Activated naive CD4-positive, alpha-beta T cell treated with anti-CD3 and anti-CD28 coated beads, Interleukin-2, amount 10 ng/mL, durations not matched to agents 7 days and 5 days (primary cell): ENCODE data around the gene ARHGAP11A.

Source experiments
- CTCF ChIA-PET: fragments of 350-600 bp; sonication (Branson Sonifier 250); formaldehyde crosslinking; loops from one replicate; lab custom pipeline; 2021; ENCODE audit warnings: antibody characterized with exemption; lab: Charles Lee
- DNase-seq: peaks from one replicate; pipeline ENCODE4 v3.0.0-alpha.2; 2020
- H3K27ac Mint-ChIP-seq: one replicate; pipeline ENCODE4 v1.8.0; 2021; ENCODE audit warnings: mild to moderate bottlenecking, moderate library complexity, mixed read lengths
- H3K27me3 Mint-ChIP-seq: one replicate; pipeline ENCODE4 v1.8.0; 2021; ENCODE audit warnings: mild to moderate bottlenecking, mixed read lengths
- H3K36me3 Mint-ChIP-seq: one replicate; pipeline ENCODE4 v1.8.0; 2021; ENCODE audit warnings: mixed read lengths
- H3K4me1 Mint-ChIP-seq: one replicate; pipeline ENCODE4 v1.8.0; 2021; ENCODE audit warnings: mixed read lengths
- H3K4me3 Mint-ChIP-seq: one replicate; pipeline ENCODE4 v1.8.0; 2021; ENCODE audit warnings: mild to moderate bottlenecking, moderate library complexity, mixed read lengths
- H3K9me3 Mint-ChIP-seq: one replicate; pipeline ENCODE4 v1.8.0; 2021; ENCODE audit warnings: mixed read lengths

Gene ARHGAP11A

GRCh38 chr15:32667321-32667720 is 52.0 kb downstream of the ARHGAP11A start:
- no peaks in the 10 kb centered on the region for H3K4me1 Mint-ChIP-seq
- no peak overlapping the region for H3K27ac Mint-ChIP-seq
- H3K36me3 Mint-ChIP-seq: peaks cover 8% of the 10 kb centered on the region
- no peaks in the 10 kb centered on the region for H3K9me3 Mint-ChIP-seq
- H3K4me3 Mint-ChIP-seq: no peak overlapping the region
- H3K27me3 Mint-ChIP-seq: no peaks in the 10 kb centered on the region
- DNase-seq: no peak
- CTCF ChIA-PET: no interaction called here

- Mint-ChIP-seq H3K27me3 (no peaks in the 10 kb centered on the region), H3K4me1 (no peaks in the 10 kb centered on the region), H3K27ac (no peak overlapping the region), H3K36me3 (peaks cover 4% of the 10 kb centered on the region), H3K9me3 (no peaks in the 10 kb centered on the region), H3K4me3 (no peak overlapping the region)
- DNase-seq: no peak
- CTCF ChIA-PET: no interaction called here
Observed at GRCh38 chr15:32668942-32669341, 53.6 kb downstream of the ARHGAP11A start.

- no peak for DNase-seq
- H3K9me3 Mint-ChIP-seq: no peaks in the 10 kb centered on the region
- CTCF ChIA-PET: interaction anchor here (1.0 kb wide), 1 partner anchor 11 kb away, joined by 3 read pairs; no protein-coding TSS in a partner anchor
- no peaks in the 10 kb centered on the region for H3K27me3 Mint-ChIP-seq
- no peak overlapping the region for H3K4me3 Mint-ChIP-seq
- H3K4me1 Mint-ChIP-seq: no peaks in the 10 kb centered on the region
- H3K36me3 Mint-ChIP-seq: peaks cover 4% of the 10 kb centered on the region
- H3K27ac Mint-ChIP-seq: no peak overlapping the region
Observed at GRCh38 chr15:32669896-32670611, 54.8 kb downstream of the ARHGAP11A start.

GRCh38 chr15:32670623-32671022 is 55.3 kb downstream of the ARHGAP11A start:
- no peak for DNase-seq
- Mint-ChIP-seq H3K27ac (no peak overlapping the region), H3K9me3 (no peaks in the 10 kb centered on the region), H3K4me1 (no peaks in the 10 kb centered on the region), H3K36me3 (peaks cover 2% of the 10 kb centered on the region), H3K4me3 (no peak overlapping the region), H3K27me3 (no peaks in the 10 kb centered on the region)
- CTCF ChIA-PET: interaction anchor here (1.0 kb wide), 1 partner anchor 11 kb away, joined by 3 read pairs; no protein-coding TSS in a partner anchor

- Mint-ChIP-seq H3K27me3 (no peaks in the 10 kb centered on the region), H3K9me3 (no peaks in the 10 kb centered on the region), H3K4me1 (no peaks in the 10 kb centered on the region), H3K4me3 (no peak overlapping the region), H3K36me3 (peaks cover 2% of the 10 kb centered on the region), H3K27ac (no peak overlapping the region)
- no peak for DNase-seq
- CTCF ChIA-PET: no interaction called here
Observed at GRCh38 chr15:32671339-32672325, 56.3 kb downstream of the ARHGAP11A start.

GRCh38 chr15:32674681-32675080 is 59.4 kb downstream of the ARHGAP11A start:
- H3K9me3 Mint-ChIP-seq: no peaks in the 10 kb centered on the region
- H3K36me3 Mint-ChIP-seq: no peaks in the 10 kb centered on the region
- H3K4me1 Mint-ChIP-seq: no peaks in the 10 kb centered on the region
- CTCF ChIA-PET: interaction anchor here (0.9 kb wide), 1 partner anchor 16 kb away, joined by 3 read pairs; no protein-coding TSS in a partner anchor
- H3K4me3 Mint-ChIP-seq: no peak overlapping the region
- no peak overlapping the region for H3K27ac Mint-ChIP-seq
- DNase-seq: no peak
- H3K27me3 Mint-ChIP-seq: peaks cover 4% of the 10 kb centered on the region

- H3K9me3 Mint-ChIP-seq: no peaks in the 10 kb centered on the region
- no peak overlapping the region for H3K27ac Mint-ChIP-seq
- no peaks in the 10 kb centered on the region for H3K36me3 Mint-ChIP-seq
- peaks cover 4% of the 10 kb centered on the region for H3K27me3 Mint-ChIP-seq
- no peak for DNase-seq
- H3K4me1 Mint-ChIP-seq: no peaks in the 10 kb centered on the region
- CTCF ChIA-PET: interaction anchor here (0.9 to 1.1 kb wide), 2 partner anchors 14 to 16 kb away, joined by 3 to 4 read pairs; no protein-coding TSS in a partner anchor
- no peak overlapping the region for H3K4me3 Mint-ChIP-seq
Observed at GRCh38 chr15:32675466-32675865, 60.2 kb downstream of the ARHGAP11A start.

GRCh38 chr15:32676169-32676568 is 60.9 kb downstream of the ARHGAP11A start:
- Mint-ChIP-seq H3K27me3 (peaks cover 4% of the 10 kb centered on the region), H3K27ac (no peak overlapping the region), H3K36me3 (no peaks in the 10 kb centered on the region), H3K9me3 (no peaks in the 10 kb centered on the region), H3K4me3 (no peak overlapping the region), H3K4me1 (no peaks in the 10 kb centered on the region)
- CTCF ChIA-PET: interaction anchor here (1.1 kb wide), 1 partner anchor 14 kb away, joined by 4 read pairs; no protein-coding TSS in a partner anchor
- no peak for DNase-seq

- Mint-ChIP-seq H3K27me3 (peaks cover 4% of the 10 kb centered on the region), H3K27ac (no peak overlapping the region), H3K4me1 (no peaks in the 10 kb centered on the region), H3K9me3 (no peaks in the 10 kb centered on the region), H3K4me3 (no peak overlapping the region), H3K36me3 (no peaks in the 10 kb centered on the region)
- CTCF ChIA-PET: no interaction called here
- DNase-seq: no peak
Observed at GRCh38 chr15:32677238-32677750, 62.0 kb downstream of the ARHGAP11A start.

- peaks cover 5% of the 10 kb centered on the region for H3K4me1 Mint-ChIP-seq
- H3K4me3 Mint-ChIP-seq: no peak overlapping the region
- H3K27ac Mint-ChIP-seq: no peak overlapping the region
- H3K9me3 Mint-ChIP-seq: no peaks in the 10 kb centered on the region
- H3K36me3 Mint-ChIP-seq: no peaks in the 10 kb centered on the region
- no peak for DNase-seq
- peaks cover 4% of the 10 kb centered on the region for H3K27me3 Mint-ChIP-seq
- CTCF ChIA-PET: no interaction called here
Observed at GRCh38 chr15:32679298-32679690, 64.0 kb downstream of the ARHGAP11A start.

- Mint-ChIP-seq H3K36me3 (peaks cover 2% of the 10 kb centered on the region), H3K9me3 (no peaks in the 10 kb centered on the region), H3K27ac (no peak overlapping the region), H3K4me1 (peaks cover 5% of the 10 kb centered on the region), H3K27me3 (peaks cover 4% of the 10 kb centered on the region), H3K4me3 (no peak overlapping the region)
- DNase-seq: no peak
- CTCF ChIA-PET: no interaction called here
Observed at GRCh38 chr15:32682569-32682968, 67.3 kb downstream of the ARHGAP11A start.

- Mint-ChIP-seq H3K9me3 (no peaks in the 10 kb centered on the region), H3K27me3 (peaks cover 4% of the 10 kb centered on the region), H3K27ac (no peak overlapping the region), H3K4me3 (no peak overlapping the region), H3K4me1 (peaks cover 5% of the 10 kb centered on the region), H3K36me3 (peaks cover 2% of the 10 kb centered on the region)
- CTCF ChIA-PET: no interaction called here
- DNase-seq: no peak
Observed at GRCh38 chr15:32682977-32683630, 67.8 kb downstream of the ARHGAP11A start.

- CTCF ChIA-PET: no interaction called here
- no peak overlapping the region for H3K4me3 Mint-ChIP-seq
Observed at GRCh38 chr15:32683906-32684584, 68.7 kb downstream of the ARHGAP11A start.

More at GRCh38 chr15:32683906-32684584, 68.7 kb downstream of the ARHGAP11A start:
- Mint-ChIP-seq H3K27ac (no peak overlapping the region), H3K27me3 (peaks cover 1% of the 10 kb centered on the region), H3K36me3 (peaks cover 2% of the 10 kb centered on the region), H3K9me3 (no peaks in the 10 kb centered on the region), H3K4me1 (peaks cover 5% of the 10 kb centered on the region)
- no peak for DNase-seq
